HepG2 (cell line): Measurements from ENCODE around the gene ACRBP. TPM values are rescaled to one million over a fixed set of nuclear protein-coding genes. Genes with fewer than 3 reads are reported as not detected.

Source experiments
- CTCF ChIP-seq: sonication (generic); formaldehyde crosslinking; IDR thresholded peaks from 2 replicates; pipeline ENCODE4 v1.5.0; 2020; ENCODE audit warnings: mild to moderate bottlenecking, missing genetic modification reagents, moderate library complexity
- HMGXB3 ChIP-seq: sonication (generic); formaldehyde crosslinking; IDR thresholded peaks from 2 replicates; pipeline ENCODE4 v1.4.0; 2020; ENCODE audit warnings: missing genetic modification reagents, borderline replicate concordance
- ZNF318 ChIP-seq: sonication (generic); formaldehyde crosslinking; IDR thresholded peaks from 2 replicates; pipeline ENCODE4 v1.4.0; 2020; ENCODE audit warnings: mild to moderate bottlenecking, missing genetic modification reagents
- ZNF350 ChIP-seq: sonication (generic); formaldehyde crosslinking; IDR thresholded peaks from 2 replicates; pipeline ENCODE4 v1.4.0; 2020; ENCODE audit warnings: mild to moderate bottlenecking, low read depth, missing genetic modification reagents, borderline replicate concordance
- ZNF501 ChIP-seq: sonication (generic); formaldehyde crosslinking; IDR thresholded peaks from 2 replicates; pipeline ENCODE4 v1.5.1; 2020; ENCODE audit warnings: mild to moderate bottlenecking, moderate library complexity, missing genetic modification reagents
- ZNF576 ChIP-seq: sonication (generic); formaldehyde crosslinking; IDR thresholded peaks from 2 replicates; pipeline ENCODE4 v1.4.0; 2020; ENCODE audit warnings: mild to moderate bottlenecking, missing genetic modification reagents
- ZNF83 ChIP-seq: sonication (generic); formaldehyde crosslinking; IDR thresholded peaks from 2 replicates; pipeline ENCODE4 v1.4.0; 2020; ENCODE audit warnings: missing genetic modification reagents, mild to moderate bottlenecking, borderline replicate concordance
- ZXDC ChIP-seq: sonication (generic); formaldehyde crosslinking; IDR thresholded peaks from 2 replicates; pipeline ENCODE4 v1.5.0; 2020; ENCODE audit warnings: mild to moderate bottlenecking, missing genetic modification reagents
- polyA plus RNA-seq, 8 experiments: library from polyadenylated mRNA; depleted of rRNA in 3 of 8; stranded (reverse) in 7 of 8; unstranded in 1 of 8; fragments of >200 nt; fragmentation: Illumina TruSeq in 4 of 8; extraction: Trizol in 4 of 8; gene quantifications; 2 replicates each; pipeline versions ENCODE4 v1.2.1 to v1.2.3, GENCODE V29; 2011 to 2016; ENCODE audit warnings: low read depth in 4 of 8, missing spikeins in 1 of 8, mixed read lengths in 1 of 8; ENCODE audit not compliant: insufficient read depth in 1 of 8
- total RNA-seq, 5 experiments: library from RNA; depleted of rRNA; stranded (reverse); fragments of >200 nt; fragmentation: Illumina TruSeq; extraction: Trizol; gene quantifications; 2 replicates each; pipeline ENCODE4 v1.2.3, GENCODE V29; 2016; ENCODE audit warnings: low read depth in 1 of 5

The ACRBP gene
- total and polyA plus RNA-seq, 2 of the 13 experiments (the other 11 are each of a cell fraction or from before 2014, with no cell fraction given): 0.46 TPM; not detected in 1

GRCh38 chr12:6662906-6663742 is 15.9 kb upstream of the ACRBP start, which contains the start of gene ING4 (continued):
- peak; percentile 14; the same call in 1 of the 2 replicates for TF ChIP-seq ZXDC (CRISPR knock-in tag)
- TF ChIP-seq ZNF83 (CRISPR knock-in tag): no peak
- no peak for TF ChIP-seq CTCF (CRISPR knock-in tag)
- TF ChIP-seq ZNF318 (CRISPR knock-in tag): no peak
- TF ChIP-seq ZNF501: peak; percentile 97
- TF ChIP-seq ZNF350 (CRISPR knock-in tag): peak; percentile 94; the same call in 1 of the 2 replicates
- no peak for TF ChIP-seq ZNF576
- TF ChIP-seq HMGXB3: peak; percentile 38; the same call in 1 of the 2 replicates
